GM18867 (cell line): ENCODE data around the gene NEURL3.
"Not testable (repeated sequence)": the region's sequence is repeated elsewhere in the genome, so short reads cannot be mapped to it uniquely, and the experiment has no call there.

Experiments used
- ATAC-seq: cut with Tn5 transposase; IDR thresholded peaks from one replicate; pipeline ENCODE4 v1.9.1; 2021; ENCODE audit warnings: mild to moderate bottlenecking, moderate library complexity; ENCODE audit not compliant: unreplicated experiment

NEURL3 gene

DNA sequence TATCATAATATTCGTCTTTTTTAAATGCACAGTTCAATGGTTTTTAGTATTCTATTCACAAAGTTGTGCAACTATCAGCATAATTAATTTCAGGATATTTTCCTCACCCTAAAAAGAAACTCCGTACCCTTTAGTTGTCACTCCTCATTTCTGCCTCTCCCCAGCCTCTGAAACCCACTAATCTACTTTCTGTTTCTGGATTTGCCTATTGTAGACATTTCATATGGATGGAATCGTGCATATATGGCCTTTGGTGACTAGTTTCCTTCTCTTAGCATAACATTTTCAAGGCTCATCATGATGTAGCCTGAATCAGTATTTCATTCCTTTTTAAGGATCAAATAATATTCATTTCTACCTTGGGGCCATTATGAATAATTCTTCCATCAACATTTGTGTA, 18.5 kb downstream of the NEURL3 start:
- ATAC-seq: no peak

DNA sequence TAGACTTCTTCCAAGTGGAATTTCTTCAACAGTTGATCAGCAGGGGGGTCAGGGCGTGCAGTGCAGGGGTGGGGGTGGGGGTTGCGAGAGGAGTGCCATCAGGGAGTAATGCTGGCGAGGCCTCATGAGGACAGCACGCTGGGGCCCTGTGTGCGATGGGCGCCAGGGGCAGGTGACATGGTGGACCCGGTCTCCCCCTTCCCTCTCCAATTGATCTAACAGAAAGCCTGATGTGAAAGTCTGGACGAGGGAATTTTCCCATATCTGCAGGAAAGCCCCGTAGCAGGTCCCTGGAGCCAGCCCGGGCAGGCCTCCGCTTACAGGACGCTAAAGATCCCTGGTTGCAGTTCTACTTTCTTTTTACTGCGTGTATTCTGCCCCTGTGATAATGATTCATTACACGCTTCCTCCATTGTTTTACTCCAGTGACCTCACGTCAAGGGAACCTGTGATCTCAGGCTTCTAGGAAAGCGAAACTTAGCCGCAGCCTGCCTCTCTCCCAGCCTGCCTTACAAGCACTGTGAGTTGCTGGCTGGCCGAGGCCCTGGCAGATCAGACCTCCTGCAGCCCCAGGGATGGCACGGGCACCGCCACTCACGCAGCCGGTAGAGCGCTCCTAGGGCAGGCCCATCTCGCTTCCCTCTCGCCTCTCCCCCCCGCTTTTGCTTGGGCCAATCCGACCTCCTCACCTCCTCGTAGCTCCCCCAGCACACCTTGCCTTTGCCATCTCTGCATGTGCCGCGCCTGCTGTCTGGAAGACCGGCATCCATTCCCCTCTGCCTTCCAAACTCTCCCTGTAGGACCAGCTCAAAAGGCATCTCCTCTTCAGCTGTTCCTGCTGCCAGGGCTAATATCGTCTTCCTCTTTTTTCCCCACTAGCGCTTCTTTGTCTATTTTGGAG, 19.2 kb downstream of the NEURL3 start:
- peak; percentile 86 for ATAC-seq

DNA sequence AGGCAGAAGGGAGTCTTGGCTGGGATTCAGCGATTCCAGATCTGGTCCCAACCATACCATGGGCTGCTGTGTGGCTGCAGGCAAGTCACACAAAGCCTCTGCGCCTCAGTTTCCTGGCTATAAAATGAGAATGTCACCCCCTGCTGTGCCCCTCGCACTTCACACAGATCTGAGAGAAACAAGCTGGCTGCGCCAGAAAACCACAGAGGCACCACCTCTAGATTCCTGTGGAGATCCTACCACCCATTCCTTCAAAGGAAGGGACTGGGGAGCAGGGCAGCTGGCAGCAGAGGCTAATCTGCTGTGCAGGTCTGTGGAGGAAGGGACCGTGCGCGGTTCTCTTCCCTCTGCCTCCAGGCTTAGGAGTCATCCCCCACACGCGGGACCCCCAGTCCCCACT, 19.8 kb downstream of the NEURL3 start:
- ATAC-seq: no peak

DNA sequence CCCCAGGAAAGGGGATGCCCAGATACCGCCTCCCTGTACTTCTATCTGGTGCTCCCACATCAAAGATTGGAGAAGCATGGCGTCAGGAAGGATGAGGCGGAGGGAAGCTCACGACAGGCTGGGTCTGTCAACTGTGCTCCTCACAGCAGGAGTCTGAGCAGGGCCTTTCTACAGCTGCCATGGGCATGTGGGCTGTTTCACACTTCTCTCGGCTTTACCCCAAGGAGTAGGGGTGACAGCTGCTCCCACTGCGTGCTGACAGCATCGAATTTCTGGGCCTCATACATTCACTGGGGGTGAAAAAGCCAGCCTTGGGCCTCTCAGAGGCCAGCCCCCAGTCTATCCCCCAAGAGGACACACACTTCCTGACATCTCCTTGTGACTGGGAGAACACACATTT, 21.1 kb downstream of the NEURL3 start:
- no peak for ATAC-seq

DNA sequence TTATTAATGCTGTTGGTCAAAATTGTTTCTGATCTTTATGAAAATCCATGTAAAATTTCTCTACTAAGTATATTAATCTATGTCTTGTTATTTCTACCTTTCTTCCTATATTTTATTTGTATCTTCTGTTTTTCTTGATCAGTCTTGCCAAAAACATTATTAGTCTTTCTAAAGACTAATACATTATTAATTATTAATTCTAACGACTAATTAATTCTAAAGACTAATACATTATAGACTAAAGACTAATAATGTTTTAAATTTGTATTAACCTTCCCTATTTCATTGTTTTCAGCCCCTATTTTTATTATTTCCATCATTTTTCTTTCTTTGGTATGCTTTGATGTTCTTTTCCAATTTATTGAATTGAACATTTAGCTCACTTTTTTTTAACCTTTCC, 27.7 kb downstream of the NEURL3 start:
- no peak for ATAC-seq

DNA sequence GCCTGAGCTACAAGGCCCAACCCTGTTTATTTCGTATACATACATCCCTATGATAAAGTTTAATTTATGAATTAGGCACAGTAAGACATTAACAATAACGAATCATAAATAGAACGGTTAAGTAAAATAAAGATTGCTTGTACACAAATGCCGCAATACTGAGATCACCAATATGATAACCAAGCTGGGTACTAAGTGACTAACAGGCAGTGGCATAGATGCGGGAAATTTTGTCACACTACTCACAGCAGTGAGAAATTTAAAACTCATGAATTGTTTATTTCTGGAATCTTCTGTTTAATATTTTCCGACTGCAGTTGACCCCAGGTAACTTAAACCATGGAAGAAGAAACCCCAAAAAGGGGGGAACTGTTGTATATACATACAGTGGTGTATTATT, 33.4 kb downstream of the NEURL3 start:
- no peak for ATAC-seq

DNA sequence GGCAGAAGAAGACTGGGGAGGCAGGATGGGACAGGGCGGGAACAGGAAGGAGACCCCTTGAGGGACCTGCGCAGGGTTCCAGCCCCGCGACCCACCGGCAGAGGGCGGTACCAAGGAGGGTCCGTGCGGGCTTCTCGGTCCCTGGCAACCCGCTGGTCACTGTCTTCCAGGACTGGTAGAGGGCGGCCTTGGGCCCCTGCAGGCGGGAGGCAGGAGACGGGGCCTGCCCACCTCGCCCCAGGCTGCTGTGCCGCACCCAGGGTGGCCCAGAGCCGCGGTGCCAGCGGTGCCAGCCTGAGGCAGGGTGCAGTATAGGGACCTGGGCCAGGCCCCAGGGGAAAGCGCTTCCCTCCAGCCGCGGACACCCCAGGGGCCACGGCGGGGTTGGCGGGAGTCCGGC, 34.5 kb downstream of the NEURL3 start:
- ATAC-seq: no peak

DNA sequence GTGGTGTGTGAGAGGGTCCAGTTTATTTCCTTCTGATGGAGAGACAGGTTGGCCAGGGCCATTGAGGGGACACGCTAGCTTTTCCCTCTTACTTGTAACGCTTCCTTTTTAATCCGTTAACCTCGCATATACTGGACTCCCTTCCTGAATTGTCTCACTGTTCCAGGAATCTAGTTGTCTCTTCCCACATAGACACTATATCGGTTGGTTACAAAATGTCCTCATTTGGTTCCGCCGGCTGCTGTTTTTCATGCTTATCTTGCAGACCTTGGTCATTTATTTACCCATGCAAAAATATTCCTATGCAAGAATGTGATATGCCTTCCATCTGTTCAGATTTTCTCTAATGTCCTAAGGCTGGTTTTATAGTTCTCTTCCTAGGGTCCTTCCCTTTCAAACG, 35.0 kb downstream of the NEURL3 start:
- ATAC-seq: no peak

DNA sequence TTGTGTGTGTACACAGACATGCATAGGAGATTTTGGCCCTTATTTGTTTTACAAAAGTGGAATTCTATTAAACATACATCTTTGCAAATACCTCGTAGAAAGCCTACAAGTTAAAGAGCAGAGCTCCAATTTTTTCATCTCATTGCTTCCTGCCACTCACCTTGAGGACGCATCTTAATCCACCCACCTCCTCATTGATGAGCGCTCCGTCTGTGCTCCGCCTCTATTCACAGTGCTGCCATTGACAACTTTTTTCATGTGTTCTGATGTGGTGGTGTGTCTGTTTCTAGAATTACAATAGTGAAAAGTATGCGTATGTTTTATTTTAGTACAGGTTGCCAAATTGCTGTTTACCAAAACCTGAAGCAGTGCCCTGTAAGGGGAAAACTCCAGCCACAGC, 36.3 kb downstream of the NEURL3 start:
- no peak for ATAC-seq

DNA sequence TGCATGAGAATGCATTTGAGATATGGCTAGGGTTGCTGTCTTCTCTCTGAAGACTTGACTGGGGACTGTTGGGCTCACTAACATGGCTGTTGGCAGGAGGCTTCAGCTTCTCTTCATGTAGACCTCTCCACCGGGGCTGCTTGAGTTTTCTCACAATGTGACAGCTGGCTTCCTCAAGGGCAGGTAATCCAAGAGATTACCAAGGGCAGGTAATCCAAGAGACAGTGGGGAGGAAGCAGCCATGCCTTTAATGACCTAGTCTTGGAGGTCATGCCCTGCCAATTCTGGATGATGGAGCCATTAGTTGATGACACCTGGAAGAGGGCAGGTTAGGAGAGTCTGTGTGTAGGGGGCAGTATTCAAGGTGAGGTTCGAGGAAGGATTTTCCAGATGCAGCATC, 40.5 kb downstream of the NEURL3 start:
- no peak for ATAC-seq

DNA sequence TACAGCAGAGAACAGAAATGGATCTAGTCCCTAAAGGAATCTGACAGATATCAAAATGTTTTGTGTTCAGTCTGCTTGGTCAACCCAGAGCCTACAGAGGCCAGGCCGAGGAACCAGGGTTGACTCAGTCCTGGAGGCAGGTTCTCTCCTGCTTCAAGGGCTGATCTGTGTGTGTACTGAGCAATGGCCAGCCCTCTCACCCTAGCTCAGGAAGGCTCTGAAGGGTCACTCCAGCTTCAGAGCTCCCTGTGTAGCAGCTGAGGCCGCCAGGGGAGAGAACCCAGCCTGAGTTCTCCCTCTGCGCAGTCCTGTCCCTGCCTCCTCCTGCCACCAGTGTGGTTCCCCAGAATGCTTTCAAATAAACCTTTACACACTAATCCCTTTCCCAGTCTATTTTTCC, 41.1 kb downstream of the NEURL3 start:
- no peak for ATAC-seq

DNA sequence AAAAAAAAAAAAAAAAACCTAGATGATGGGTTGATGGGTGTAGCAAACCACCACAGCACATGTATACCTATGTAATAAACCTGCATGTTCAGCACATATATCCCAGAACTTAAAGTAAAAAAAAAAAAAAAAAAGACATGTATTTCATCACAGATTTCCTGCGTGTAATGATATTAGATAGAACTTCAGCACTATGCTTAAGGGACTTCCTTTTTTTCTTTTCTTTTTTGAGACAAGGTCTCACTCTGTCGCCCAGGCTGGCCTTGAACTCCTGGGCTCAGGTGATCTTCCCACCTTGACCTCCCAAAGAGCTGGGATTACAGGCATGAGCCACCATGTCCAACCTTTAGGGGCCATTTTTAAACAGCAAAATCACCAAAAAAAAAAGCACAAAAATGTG, 42.0 kb downstream of the NEURL3 start:
- no peak for ATAC-seq

DNA sequence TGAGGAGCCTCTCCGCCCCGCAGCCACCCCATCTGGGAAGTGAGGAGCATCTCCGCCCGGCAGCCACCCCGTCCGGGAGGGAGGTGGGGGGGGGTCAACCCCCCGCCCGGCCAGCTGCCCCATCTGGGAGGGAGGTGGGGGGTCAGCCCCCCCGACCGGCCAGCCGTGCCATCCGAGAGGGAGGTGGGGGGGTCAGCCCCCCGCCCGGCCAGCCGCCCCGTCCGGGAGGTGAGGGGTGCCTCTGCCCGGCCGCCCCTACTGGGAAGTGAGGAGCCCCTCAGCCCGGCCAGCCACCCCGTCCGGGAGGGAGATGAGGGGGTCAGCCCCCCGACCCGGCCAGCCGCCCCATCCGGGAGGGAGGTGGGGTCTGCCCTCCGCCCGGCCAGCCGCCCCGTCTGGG, 43.5 kb downstream of the NEURL3 start:
- not testable (repeated sequence) for ATAC-seq

DNA sequence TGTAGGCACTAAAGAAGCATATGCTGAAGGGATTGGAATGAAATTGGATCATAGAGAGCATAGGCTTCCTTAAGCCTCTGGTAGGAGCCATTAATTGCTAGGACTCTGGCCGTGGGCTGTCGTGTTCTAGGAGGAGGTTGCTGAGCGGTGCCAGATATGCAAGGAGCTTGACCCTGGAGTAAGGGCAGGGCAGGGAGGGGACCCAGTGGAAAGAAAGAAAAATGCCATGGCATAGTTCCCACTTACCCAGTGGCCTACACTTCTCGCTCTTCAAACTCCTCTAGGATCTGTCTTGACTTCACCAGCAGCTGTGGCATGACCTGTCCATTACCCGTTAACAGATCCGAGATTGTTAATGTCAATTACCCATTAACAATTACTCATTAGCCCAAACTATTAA, 53.1 kb downstream of the NEURL3 start:
- no peak for ATAC-seq

DNA sequence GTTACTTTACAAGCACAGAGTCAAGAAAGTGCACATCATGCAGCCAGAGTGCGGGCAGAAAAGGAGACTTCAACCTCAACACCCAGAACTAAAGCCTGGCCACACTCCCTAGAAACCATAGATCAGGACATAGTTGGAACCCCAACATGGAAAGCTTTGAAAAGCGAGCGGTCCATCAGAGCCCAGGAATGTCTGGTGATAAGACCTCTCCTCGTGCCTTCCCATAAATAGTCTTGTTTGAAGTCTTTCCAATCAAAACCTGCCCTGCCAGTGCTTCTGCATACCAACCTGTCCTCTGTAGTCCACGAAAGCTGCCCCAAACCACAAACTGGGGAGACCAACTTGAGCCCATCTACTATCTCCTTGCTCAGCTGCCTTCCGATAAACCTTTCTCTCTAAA, 55.5 kb downstream of the NEURL3 start:
- ATAC-seq: no peak

DNA sequence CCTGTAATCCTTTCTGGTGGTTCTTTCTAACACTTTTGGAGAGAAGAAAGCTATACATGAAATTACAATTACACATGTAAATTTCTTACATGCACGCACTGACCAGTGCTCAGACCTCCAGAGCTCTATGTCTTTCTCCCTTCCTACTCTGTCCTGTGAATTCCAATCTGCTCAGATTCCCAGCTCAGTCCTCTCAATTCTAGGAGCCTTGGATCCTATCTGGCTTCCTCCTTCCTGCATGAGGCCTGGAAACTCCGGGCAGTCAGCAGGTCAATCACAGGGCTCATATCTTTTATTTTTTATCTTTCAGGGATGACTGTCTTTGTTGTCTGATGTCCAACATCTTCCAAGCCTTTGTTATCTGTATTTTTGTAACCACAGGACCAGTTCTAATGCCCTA, 56.0 kb downstream of the NEURL3 start:
- no peak for ATAC-seq

DNA sequence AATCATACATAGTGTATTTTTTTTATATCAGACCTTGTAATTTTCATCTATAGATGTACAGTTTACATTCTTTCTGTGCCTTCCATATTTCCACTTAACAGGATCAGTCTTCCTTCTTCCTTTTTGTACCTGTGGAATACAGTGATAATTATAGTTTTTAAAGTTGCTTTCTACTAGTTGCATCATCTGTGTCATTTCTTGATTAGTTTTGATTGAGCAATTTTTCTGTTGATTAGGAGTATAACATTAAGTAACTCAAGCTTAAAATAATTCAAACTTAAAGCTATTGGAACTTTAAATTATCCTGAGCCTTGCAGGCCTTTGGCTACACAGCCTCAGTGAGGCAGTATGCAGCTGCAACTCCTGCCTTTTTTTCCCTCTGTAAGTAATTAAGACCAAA, 57.4 kb downstream of the NEURL3 start:
- ATAC-seq: no peak
